Breast epithelium (tissue), 3 donors: Measurements from ENCODE around the gene DNAJC27.

Experiments
- POLR2A ChIP-seq: fragments of 450-650 bp; IDR thresholded peaks from one replicate; pipeline ENCODE4 v1.6.1; 2016; ENCODE audit warnings: antibody characterized with exemption, mild to moderate bottlenecking, moderate library complexity
- POLR2AphosphoS5 ChIP-seq, 3 donors: sonication (generic); formaldehyde crosslinking; IDR thresholded peaks; one replicate each; pipeline ENCODE4 v1.6.1; 2017; ENCODE audit warnings: antibody characterized with exemption in 3 of 3
- TF ChIP-seq, protein P1 (sequence below), 3 donors: fragments of 450-650 bp; IDR thresholded peaks; one replicate each; pipeline ENCODE4 v1.5.1; 2016 to 2017; ENCODE audit warnings: antibody characterized with exemption in 3 of 3, mild to moderate bottlenecking in 3 of 3, moderate library complexity in 3 of 3

DNA sequence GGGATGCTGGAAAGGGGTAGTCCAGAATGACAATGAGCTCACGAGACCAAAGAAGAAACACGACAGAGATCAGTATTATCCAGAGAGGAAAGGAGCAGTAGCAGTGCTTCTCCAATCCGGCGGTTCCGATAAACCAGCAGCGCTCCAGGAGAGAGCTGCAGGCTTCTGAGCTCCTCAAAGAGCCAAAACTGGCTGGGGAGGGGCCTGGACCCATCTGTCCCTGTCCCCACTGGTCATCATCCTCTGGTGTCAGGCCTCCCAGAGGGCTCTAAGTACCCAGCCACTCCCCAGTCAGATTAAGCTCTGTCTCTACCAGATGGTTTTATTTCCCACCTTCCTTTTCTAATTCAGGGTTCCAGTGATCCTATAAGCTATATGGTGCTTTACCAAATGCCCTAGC lies 23.2 kb downstream of the DNAJC27 start:
- TF ChIP-seq POLR2A (no peak), POLR2AphosphoS5 (IDR thresholded peaks at IDR 0.05) (no peak)
- TF ChIP-seq, protein P1, sequence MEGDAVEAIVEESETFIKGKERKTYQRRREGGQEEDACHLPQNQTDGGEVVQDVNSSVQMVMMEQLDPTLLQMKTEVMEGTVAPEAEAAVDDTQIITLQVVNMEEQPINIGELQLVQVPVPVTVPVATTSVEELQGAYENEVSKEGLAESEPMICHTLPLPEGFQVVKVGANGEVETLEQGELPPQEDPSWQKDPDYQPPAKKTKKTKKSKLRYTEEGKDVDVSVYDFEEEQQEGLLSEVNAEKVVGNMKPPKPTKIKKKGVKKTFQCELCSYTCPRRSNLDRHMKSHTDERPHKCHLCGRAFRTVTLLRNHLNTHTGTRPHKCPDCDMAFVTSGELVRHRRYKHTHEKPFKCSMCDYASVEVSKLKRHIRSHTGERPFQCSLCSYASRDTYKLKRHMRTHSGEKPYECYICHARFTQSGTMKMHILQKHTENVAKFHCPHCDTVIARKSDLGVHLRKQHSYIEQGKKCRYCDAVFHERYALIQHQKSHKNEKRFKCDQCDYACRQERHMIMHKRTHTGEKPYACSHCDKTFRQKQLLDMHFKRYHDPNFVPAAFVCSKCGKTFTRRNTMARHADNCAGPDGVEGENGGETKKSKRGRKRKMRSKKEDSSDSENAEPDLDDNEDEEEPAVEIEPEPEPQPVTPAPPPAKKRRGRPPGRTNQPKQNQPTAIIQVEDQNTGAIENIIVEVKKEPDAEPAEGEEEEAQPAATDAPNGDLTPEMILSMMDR (IDR thresholded peaks at IDR 0.05) = no peak
